ENCODE data around the gene GOLM1. TPM values are rescaled to one million over a fixed set of nuclear protein-coding genes. Genes with fewer than 3 reads are reported as not detected.
"Not testable (repeated sequence)": the region's sequence is repeated elsewhere in the genome, so short reads cannot be mapped to it uniquely, and the experiment has no call there.

Gene GOLM1
- total RNA-seq, 1 donor from 2014 or later: 33.9 TPM

DNA sequence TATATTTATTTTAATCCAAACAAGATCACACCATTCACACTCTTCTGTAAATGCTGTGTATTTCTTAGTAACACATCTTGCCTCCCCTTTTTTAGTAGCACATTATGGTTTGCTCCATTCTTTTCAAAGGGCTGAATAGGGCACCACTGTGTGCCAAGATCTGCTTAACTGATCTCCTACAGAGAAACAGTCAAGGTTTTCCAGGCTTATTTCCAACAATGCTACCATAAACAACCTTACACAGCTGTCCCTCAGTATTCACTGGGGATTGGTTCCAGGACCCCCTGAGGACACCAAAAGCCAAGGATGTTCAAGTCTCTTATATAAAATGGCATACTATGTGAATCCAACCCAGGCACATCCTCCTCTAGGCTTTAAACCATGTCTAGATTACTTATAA lies 16.5 kb downstream of the GOLM1 start:
- DNase-seq (ENCODE audit: low read depth in 2 of 2): no peak

DNA sequence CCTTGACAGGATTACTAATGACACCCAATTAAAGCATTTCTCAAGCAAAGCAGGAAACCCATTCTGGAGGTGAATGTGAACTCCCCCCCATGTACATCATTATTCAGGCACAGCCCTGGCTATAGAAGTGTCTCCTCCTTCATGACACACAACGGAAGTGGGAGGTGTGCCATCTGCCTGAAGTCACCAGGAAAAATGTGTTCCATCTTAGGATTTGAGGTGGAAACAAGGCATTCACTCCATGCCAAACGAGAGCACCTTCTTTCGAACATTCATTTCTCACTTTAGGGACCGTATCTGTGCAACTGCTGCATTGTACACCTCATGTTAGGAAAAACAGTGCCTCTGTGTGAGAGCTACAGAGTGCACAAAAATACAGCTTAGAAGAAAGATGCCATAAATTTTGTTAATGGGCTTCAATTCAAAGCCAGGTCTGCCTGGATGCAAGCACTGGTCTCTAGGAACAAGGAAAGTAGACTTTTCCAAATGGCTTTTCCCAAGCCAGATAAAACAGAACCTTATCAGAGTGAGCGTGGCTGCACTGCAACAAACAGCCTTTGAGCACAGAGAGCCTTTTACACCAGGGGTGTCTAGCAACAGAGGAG lies 19.4 kb downstream of the GOLM1 start:
- DNase-seq (ENCODE audit: low read depth in 2 of 2): no peak

DNA sequence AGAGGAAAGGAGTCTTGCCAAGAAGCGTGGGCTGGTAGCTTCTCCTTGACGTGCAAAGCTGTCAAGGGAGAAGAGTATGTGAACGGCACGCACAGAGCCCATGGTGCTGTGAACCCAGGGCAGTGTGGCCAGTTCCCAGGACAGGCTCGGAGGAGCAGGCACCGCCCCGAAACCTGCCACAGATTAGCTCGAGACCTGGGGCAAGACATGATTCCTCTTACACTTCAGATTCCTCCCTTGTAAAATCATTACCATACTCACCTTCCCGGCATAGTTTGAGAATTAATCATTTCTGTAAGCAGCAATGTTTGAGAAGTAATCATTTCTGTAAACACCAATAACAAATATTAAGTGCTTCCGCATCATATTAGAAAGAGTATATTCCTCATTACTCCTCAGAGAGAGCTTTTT lies 19.9 kb downstream of the GOLM1 start:
- DNase-seq (ENCODE audit: low read depth in 2 of 2): no peak

GRCh38 chr9:86078731-86079130 lies 20.6 kb downstream of the GOLM1 start:
- no peak for DNase-seq (ENCODE audit: low read depth in 2 of 2)

- DNase-seq (ENCODE audit: low read depth in 2 of 2): no peak
Measured at GRCh38 chr9:86077276-86077675, 22.1 kb downstream of the GOLM1 start.

DNA sequence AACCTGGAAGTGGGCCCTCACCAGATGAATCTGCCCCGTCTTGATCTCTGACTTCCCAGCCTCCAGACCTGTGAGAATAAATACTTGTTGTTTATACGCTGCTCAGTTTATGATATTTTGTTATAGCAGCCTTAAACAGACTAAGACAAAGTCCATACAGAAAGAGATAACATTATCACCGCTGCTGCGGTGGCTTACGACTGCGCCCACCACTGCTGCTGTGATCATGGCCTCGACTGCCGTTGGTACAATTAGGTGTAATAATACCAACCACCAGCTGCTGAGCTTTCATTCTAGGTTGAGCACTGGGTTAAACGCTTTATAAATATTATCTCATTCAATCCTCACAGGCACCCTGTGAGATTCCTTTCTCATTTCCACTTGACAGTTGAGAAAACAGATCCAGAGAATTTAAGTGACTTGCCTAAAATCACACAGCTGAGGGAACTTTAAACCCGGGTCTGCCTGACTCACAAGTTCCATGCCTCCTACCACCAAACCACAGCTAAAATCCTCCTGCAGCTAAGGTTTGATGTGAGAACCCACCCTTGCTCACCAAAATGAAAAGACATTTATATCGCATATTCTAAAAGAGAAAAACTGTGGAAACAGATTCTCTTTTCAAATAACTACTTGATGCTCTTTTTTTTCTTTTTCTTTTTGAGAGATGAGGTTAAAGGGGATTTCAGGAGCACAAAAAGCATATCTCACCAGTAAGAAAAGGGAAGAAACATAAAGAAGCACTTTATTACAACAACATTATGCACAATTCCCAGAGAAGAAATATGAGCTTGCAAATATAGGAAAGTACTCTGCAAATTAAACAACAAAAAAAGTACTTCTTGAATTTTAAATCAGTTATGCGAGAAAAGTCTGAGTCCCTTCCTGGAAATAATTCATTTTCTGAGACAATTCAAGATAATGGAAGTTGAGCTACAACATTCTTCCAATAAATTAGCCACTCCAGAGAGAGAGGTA lies 23.9 kb downstream of the GOLM1 start:
- no peak for DNase-seq (ENCODE audit: low read depth in 2 of 2)

DNA sequence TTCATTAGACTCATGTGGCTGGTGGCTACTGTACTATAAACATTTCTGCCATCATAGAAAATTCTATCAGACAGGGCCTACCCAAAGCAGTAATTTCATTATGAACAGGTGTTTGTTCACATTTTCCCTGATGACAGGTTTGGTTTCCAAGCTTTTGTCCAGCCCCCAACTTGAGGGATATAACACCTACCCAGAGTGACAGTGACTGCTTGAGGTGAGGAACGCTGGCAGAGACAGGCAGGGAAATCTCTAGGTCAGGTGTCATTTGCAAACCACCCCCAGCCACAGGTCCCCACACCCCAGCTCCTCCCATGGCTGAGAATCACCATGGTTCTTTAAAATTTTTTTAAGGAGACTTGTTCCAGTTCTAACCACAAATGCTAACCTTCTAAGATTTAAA lies 25.5 kb downstream of the GOLM1 start:
- no peak for DNase-seq (ENCODE audit: low read depth in 2 of 2)

GRCh38 chr9:86072394-86072877 lies 26.9 kb downstream of the GOLM1 start:
- no peak for DNase-seq (ENCODE audit: low read depth in 2 of 2)

DNA sequence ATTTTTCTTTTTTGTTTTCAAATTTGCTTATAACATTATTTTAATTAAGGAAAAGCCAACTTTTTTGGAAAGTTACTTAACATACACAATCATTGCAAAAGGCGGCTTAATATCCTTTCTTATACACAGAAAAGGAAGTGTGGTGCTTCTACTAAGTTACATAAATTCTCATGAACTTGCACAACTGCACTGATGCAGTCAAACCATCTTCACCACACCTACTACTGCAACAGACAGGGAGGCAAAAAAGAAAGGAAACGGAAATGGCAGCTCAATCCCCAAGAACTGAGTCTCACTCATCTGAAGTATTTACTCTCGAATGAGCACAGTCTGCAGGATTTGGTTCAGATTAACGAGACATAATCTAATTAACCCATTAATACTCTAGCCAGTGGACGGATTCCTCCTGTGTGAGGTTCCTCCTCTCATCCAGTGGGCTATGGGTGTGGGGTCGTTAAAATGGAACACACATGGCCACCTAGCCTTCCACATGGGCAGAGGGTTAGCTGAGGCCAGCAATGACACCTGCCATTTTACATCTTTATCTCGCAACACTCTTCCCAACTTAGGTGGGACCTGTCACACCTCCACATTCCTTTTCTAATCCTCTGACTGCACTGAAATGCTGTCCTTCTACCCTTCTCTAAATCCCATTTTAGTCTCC lies 30.0 kb downstream of the GOLM1 start:
- no peak for DNase-seq (ENCODE audit: low read depth in 2 of 2)

- DNase-seq (ENCODE audit: low read depth in 2 of 2): no peak
Measured at GRCh38 chr9:86064220-86064619, 35.1 kb downstream of the GOLM1 start.

GRCh38 chr9:86062845-86063693 lies 36.3 kb downstream of the GOLM1 start:
- DNase-seq (ENCODE audit: low read depth in 2 of 2): no peak

- no peak for DNase-seq (ENCODE audit: low read depth in 2 of 2)
Measured at GRCh38 chr9:86061972-86062739, 37.2 kb downstream of the GOLM1 start.

- no peak for DNase-seq (ENCODE audit: low read depth in 2 of 2)
Measured at GRCh38 chr9:86057491-86057890, 41.9 kb downstream of the GOLM1 start.

DNA sequence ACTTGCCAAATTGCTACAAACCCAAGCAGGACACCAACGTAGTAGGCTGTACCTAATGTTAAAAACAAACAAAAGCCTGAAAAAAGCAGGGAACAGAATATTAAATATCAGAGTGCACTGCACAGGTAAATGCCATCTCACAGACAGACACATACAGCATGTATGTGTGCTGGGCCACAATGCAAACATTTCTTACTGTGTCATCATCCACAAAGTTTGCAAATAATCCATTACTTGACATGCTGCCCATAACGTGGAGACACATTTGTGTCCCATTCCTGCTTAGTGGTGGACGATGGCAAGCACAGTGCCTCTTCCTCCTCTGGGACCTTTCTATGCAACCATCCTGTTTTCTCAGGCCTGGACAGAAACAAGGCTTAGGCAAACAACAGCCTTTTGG lies 44.7 kb downstream of the GOLM1 start:
- no peak for DNase-seq (ENCODE audit: low read depth in 2 of 2)

DNA sequence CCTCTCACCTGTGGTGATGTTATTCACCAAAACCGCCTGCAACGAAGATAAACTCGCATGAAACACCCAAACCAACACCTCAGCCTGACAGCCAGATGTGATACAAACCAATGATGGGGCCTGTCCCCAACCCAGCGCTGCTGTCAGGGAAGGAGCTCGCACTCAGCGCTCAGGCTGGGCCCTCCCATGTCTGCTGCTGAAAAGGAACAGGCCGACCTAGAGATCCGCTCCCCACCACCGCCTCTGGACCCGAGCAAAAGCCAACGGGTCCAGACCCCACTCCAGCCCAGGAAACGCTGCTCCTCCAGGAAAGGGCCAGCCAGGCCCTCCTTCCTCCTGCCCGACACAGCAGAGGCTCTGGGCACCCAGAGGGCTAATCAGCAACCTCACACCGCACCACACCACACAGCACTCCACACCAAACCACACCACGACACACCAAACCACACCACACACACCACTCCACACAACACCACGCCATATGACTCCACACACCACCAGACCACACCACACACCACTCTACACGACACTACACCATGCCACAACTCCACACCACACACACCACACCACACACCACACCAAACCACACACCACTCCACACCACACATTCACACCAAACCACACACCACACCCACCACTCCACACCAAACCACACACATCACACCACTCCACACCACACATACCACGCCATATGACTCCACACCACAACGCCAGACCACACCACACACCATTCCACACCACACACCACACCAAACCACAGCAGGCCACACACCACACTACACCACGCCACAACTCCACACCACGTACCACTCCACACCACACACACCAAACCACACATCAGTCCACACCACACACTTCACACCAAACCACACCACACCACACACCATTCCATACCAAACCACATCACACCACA lies 46.5 kb downstream of the GOLM1 start:
- DNase-seq (ENCODE audit: low read depth in 2 of 2): no peak

DNA sequence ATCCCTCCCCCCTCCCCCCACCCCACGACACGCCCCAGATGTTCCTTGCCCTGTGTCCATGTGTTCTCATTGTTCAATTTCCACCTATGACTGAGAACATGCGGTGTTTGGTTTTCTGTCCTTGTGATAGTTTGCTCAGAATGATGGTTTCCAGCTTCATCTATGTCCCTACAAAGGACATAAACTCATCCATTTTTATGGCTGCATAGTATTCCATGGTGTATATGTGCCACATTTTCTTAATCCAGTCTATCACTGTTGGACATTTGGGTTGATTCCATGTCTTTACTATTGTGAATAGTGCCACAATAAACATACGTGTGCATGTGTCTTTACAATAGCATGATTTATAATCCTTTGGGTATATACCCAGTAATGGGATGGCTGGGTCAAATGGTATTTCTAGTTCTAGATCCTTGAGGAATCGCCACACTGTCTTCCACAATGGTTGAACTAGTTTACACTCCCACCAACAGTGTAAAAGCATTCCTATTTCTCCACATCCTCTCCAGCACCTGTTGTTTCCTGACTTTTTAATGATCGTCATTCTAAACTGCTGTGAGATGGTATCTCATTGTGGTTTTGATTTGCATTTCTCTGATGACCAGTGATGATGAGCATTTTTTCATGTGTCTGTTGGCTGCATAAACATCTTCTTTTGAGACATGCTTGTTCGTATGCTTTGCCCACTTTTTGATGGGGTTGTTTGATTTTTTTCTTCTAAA lies 51.2 kb downstream of the GOLM1 start:
- DNase-seq (ENCODE audit: low read depth in 2 of 2): not testable (repeated sequence)

GRCh38 chr9:86047361-86047760 lies 52.0 kb downstream of the GOLM1 start:
- DNase-seq (ENCODE audit: low read depth in 2 of 2): no peak

DNA sequence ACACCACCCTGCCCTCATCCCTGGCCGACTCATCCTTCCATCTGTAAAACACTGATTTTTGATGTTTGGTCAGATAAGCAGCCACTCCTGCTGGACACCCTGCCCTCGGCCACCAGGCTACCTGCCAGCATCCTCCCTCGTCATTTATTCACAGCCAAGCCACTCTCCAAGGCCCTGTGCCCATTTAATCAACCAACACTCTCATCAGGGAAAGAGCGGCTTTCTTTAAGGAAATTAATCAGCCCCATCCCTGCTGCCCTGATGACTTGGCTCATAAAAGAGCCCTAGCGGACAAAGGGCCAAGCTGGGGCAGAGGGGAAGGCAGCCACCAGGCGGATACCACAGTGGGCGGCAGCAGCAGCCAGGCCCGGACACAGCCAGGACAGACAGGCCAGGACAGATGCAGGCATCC lies 52.4 kb downstream of the GOLM1 start:
- DNase-seq (ENCODE audit: low read depth in 2 of 2): no peak
